DOHH2 (cell line): ENCODE data around the gene ALDH1A1.

ENCODE experiments used
- H3F3A ChIP-seq: fragments of 200-600 bp; sonication (generic), shearing (Covaris generic); 2 replicates; pipeline ENCODE4 v1.6.0; 2016; ENCODE audit warnings: antibody characterized with exemption, mild to moderate bottlenecking; ENCODE audit not compliant: control insufficient read depth, insufficient read depth
- H3K27ac ChIP-seq: fragments of 200-600 bp; sonication (generic); 2 replicates; pipeline ENCODE4 v1.5.1; 2014; ENCODE audit warnings: low read depth, mild to moderate bottlenecking, low read length, moderate library complexity
- H3K27me3 ChIP-seq: fragments of 200-600 bp; sonication (generic); 2 replicates; pipeline ENCODE4 v1.6.1; 2014; ENCODE audit warnings: mild to moderate bottlenecking, low read length, mixed read lengths; ENCODE audit not compliant: control insufficient read depth
- H3K36me3 ChIP-seq: fragments of 200-600 bp; sonication (generic); 2 replicates; pipeline ENCODE4 v1.6.1; 2014; ENCODE audit warnings: mild to moderate bottlenecking, low read length, moderate library complexity, mixed read lengths; ENCODE audit not compliant: control insufficient read depth
- H3K4me1 ChIP-seq: fragments of 200-600 bp; sonication (generic); 2 replicates; pipeline ENCODE4 v1.6.1; 2014; ENCODE audit warnings: mild to moderate bottlenecking, low read length, mixed read lengths; ENCODE audit not compliant: control insufficient read depth
- H3K4me2 ChIP-seq: fragments of 200-600 bp; sonication (generic); 2 replicates; pipeline ENCODE4 v1.6.0; 2014; ENCODE audit warnings: mild to moderate bottlenecking, low read length, moderate library complexity
- H3K4me3 ChIP-seq: fragments of 200-600 bp; sonication (generic); 2 replicates; pipeline ENCODE4 v1.5.1; 2014; ENCODE audit warnings: mild to moderate bottlenecking, low read length, mixed read lengths
- H3K79me2 ChIP-seq: fragments of 200-600 bp; sonication (generic); 2 replicates; pipeline ENCODE4 v1.6.1; 2014; ENCODE audit warnings: mild to moderate bottlenecking, low read length, mixed read lengths; ENCODE audit not compliant: control insufficient read depth
- H3K9me2 ChIP-seq: fragments of 200-600 bp; sonication (generic); replicated peaks from 2 replicates; pipeline ENCODE4 v1.6.1; 2014; ENCODE audit warnings: mild to moderate bottlenecking, low read length, mixed read lengths; ENCODE audit not compliant: control insufficient read depth
- H3K9me3 ChIP-seq: fragments of 200-600 bp; sonication (generic); 2 replicates; pipeline ENCODE4 v1.6.1; 2014; ENCODE audit warnings: antibody characterized with exemption, low read length, mixed read lengths; ENCODE audit not compliant: control insufficient read depth, insufficient read depth
- H4K20me1 ChIP-seq: fragments of 200-600 bp; sonication (generic); 2 replicates; pipeline ENCODE4 v1.6.0; 2014; ENCODE audit warnings: low read depth, mild to moderate bottlenecking, antibody characterized with exemption, low read length, moderate library complexity; ENCODE audit not compliant: control insufficient read depth, insufficient read depth
- CTCF ChIP-seq: fragments of 200-600 bp; sonication (generic); IDR thresholded peaks from one replicate; pipeline ENCODE4 v1.5.1; 2014; ENCODE audit warnings: antibody characterized with exemption, mild to moderate bottlenecking, low read depth, low read length; ENCODE audit not compliant: poor library complexity, severe bottlenecking
- EZH2phosphoT487 ChIP-seq: fragments of 200-600 bp; sonication (generic); IDR thresholded peaks from 2 replicates; pipeline ENCODE4 v1.6.1; 2017; ENCODE audit warnings: borderline replicate concordance, mild to moderate bottlenecking, antibody characterized with exemption, low read length, moderate library complexity, mixed read lengths

ALDH1A1 gene

GRCh38 chr9:72896439-72896838, 56.4 kb downstream of the ALDH1A1 start:
- Histone ChIP-seq H3K27me3 (no peaks in the 10 kb centered on the region), H3F3A (no peaks in the 10 kb centered on the region), H3K4me2 (no peak overlapping the region), H3K4me3 (no peak overlapping the region), H3K4me1 (no peaks in the 10 kb centered on the region), H3K27ac (no peak overlapping the region), H3K36me3 (no peaks in the 10 kb centered on the region), H4K20me1 (no peaks in the 10 kb centered on the region), H3K9me3 (no peaks in the 10 kb centered on the region), H3K9me2 (no peaks in the 10 kb centered on the region), H3K79me2 (no peaks in the 10 kb centered on the region)
- TF ChIP-seq EZH2phosphoT487 = no peak
- TF ChIP-seq CTCF = no peak

- Histone ChIP-seq H3K9me2 (no peaks in the 10 kb centered on the region), H3K27me3 (no peaks in the 10 kb centered on the region), H3K27ac (no peak overlapping the region), H3K4me1 (no peaks in the 10 kb centered on the region), H3K79me2 (no peaks in the 10 kb centered on the region), H3K36me3 (no peaks in the 10 kb centered on the region), H3K4me2 (no peak overlapping the region), H4K20me1 (no peaks in the 10 kb centered on the region), H3F3A (no peaks in the 10 kb centered on the region), H3K4me3 (no peak overlapping the region), H3K9me3 (no peaks in the 10 kb centered on the region)
- no peak for TF ChIP-seq CTCF
- TF ChIP-seq EZH2phosphoT487 = no peak
These were observed 57.7 kb downstream of the ALDH1A1 start for GRCh38 chr9:72895122-72895521.

- Histone ChIP-seq H3K9me2 (no peaks in the 10 kb centered on the region), H3K9me3 (no peaks in the 10 kb centered on the region), H4K20me1 (no peaks in the 10 kb centered on the region), H3K4me3 (no peak overlapping the region), H3F3A (no peaks in the 10 kb centered on the region), H3K4me1 (no peaks in the 10 kb centered on the region), H3K27ac (no peak overlapping the region), H3K79me2 (no peaks in the 10 kb centered on the region), H3K4me2 (no peak overlapping the region), H3K36me3 (no peaks in the 10 kb centered on the region), H3K27me3 (no peaks in the 10 kb centered on the region)
- TF ChIP-seq CTCF (no peak), EZH2phosphoT487 (no peak)
These were observed 58.5 kb downstream of the ALDH1A1 start for GRCh38 chr9:72894342-72894741.

GRCh38 chr9:72893437-72893836, 59.4 kb downstream of the ALDH1A1 start:
- Histone ChIP-seq H3F3A (no peaks in the 10 kb centered on the region), H4K20me1 (no peaks in the 10 kb centered on the region), H3K9me2 (no peaks in the 10 kb centered on the region), H3K79me2 (no peaks in the 10 kb centered on the region), H3K36me3 (no peaks in the 10 kb centered on the region), H3K9me3 (no peaks in the 10 kb centered on the region), H3K4me1 (no peaks in the 10 kb centered on the region), H3K27ac (no peak overlapping the region), H3K27me3 (no peaks in the 10 kb centered on the region), H3K4me2 (no peak overlapping the region), H3K4me3 (no peak overlapping the region)
- no peak for TF ChIP-seq CTCF
- TF ChIP-seq EZH2phosphoT487 = no peak
